ENCODE measurements around the gene SLC6A20. TPM values are rescaled to one million over a fixed set of nuclear protein-coding genes. Genes with fewer than 3 reads are reported as not detected.

SLC6A20 gene
- total and polyA plus RNA-seq, 2 of the 13 experiments (the other 11 are each of a cell fraction or from before 2014, with no cell fraction given), result not detected

DNA sequence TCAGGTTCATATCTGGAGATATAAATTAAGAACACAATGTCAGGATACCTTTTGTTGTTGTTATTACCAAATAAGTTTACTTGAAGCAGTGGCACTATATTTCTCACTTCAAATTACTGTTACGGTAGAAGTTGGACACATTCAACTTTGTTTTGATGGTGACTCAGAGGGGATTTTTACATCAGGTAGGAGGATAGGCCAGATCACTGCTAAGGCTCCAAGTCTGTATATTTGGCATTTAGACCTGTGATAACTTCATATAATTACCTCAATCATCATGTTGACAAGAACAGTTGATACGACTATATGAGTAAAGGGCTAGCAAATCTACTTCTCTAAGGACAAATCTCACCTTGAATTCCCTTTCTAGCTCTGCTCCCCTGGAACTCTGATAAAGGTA is 30.0 kb upstream of the SLC6A20 start:
- H3K4me3 ChIP-seq (replicated peaks in 1 of 3; ENCODE audit: insufficient read depth in 1 of 3, low read depth in 2 of 3, low read length in 3 of 3), result no peak overlapping the region
- no peak overlapping the region for H3K27ac ChIP-seq (ENCODE audit: extremely low read length, insufficient read depth, low read length)
- ATAC-seq (no peak), DNase-seq (ENCODE audit: low spot score) (no peak), FAIRE-seq (no peak)
- no peaks in the 10 kb centered on the region for H3K79me2 ChIP-seq (ENCODE audit: insufficient read depth, low read length)
- no peak overlapping the region for H3K4me2 ChIP-seq (ENCODE audit: low read depth, low read length)
- ChIA-PET CTCF (ENCODE audit: low intra/inter-chr PET ratio, low total read pairs) (no interaction called here), POLR2A (no interaction called here)
- H3K27me3 ChIP-seq (ENCODE audit: control insufficient read depth in 1 of 2, insufficient read depth in 2 of 2, low read length in 2 of 2), result no peaks in the 10 kb centered on the region
- TF ChIP-seq, protein P1, sequence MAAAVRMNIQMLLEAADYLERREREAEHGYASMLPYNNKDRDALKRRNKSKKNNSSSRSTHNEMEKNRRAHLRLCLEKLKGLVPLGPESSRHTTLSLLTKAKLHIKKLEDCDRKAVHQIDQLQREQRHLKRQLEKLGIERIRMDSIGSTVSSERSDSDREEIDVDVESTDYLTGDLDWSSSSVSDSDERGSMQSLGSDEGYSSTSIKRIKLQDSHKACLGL (CRISPR knock-in tag; IDR thresholded peaks at IDR 0.05), result no peak
- TF ChIP-seq NR1H2 (CRISPR knock-in tag; IDR thresholded peaks at IDR 0.05; ENCODE audit: borderline replicate concordance, low read depth), result no peak
- TF ChIP-seq, protein P2, sequence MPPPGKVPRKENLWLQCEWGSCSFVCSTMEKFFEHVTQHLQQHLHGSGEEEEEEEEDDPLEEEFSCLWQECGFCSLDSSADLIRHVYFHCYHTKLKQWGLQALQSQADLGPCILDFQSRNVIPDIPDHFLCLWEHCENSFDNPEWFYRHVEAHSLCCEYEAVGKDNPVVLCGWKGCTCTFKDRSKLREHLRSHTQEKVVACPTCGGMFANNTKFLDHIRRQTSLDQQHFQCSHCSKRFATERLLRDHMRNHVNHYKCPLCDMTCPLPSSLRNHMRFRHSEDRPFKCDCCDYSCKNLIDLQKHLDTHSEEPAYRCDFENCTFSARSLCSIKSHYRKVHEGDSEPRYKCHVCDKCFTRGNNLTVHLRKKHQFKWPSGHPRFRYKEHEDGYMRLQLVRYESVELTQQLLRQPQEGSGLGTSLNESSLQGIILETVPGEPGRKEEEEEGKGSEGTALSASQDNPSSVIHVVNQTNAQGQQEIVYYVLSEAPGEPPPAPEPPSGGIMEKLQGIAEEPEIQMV (CRISPR knock-in tag; IDR thresholded peaks at IDR 0.05; ENCODE audit: low read depth), result no peak
- TF ChIP-seq, protein P3, sequence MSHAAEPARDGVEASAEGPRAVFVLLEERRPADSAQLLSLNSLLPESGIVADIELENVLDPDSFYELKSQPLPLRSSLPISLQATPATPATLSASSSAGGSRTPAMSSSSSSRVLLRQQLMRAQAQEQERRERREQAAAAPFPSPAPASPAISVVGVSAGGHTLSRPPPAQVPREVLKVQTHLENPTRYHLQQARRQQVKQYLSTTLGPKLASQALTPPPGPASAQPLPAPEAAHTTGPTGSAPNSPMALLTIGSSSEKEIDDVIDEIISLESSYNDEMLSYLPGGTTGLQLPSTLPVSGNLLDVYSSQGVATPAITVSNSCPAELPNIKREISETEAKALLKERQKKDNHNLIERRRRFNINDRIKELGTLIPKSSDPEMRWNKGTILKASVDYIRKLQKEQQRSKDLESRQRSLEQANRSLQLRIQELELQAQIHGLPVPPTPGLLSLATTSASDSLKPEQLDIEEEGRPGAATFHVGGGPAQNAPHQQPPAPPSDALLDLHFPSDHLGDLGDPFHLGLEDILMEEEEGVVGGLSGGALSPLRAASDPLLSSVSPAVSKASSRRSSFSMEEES (CRISPR knock-in tag; IDR thresholded peaks at IDR 0.05), result no peak
- TF ChIP-seq ZC3H13 (CRISPR knock-in tag; IDR thresholded peaks at IDR 0.05), result no peak
- TF ChIP-seq MXD4 (CRISPR knock-in tag; IDR thresholded peaks at IDR 0.05), result no peak
- TF ChIP-seq ZNF232 (CRISPR knock-in tag; IDR thresholded peaks at IDR 0.05; ENCODE audit: borderline replicate concordance), result no peak
- no peak for TF ChIP-seq ZBTB7B (CRISPR knock-in tag; IDR thresholded peaks at IDR 0.05)
- TF ChIP-seq, protein P4, sequence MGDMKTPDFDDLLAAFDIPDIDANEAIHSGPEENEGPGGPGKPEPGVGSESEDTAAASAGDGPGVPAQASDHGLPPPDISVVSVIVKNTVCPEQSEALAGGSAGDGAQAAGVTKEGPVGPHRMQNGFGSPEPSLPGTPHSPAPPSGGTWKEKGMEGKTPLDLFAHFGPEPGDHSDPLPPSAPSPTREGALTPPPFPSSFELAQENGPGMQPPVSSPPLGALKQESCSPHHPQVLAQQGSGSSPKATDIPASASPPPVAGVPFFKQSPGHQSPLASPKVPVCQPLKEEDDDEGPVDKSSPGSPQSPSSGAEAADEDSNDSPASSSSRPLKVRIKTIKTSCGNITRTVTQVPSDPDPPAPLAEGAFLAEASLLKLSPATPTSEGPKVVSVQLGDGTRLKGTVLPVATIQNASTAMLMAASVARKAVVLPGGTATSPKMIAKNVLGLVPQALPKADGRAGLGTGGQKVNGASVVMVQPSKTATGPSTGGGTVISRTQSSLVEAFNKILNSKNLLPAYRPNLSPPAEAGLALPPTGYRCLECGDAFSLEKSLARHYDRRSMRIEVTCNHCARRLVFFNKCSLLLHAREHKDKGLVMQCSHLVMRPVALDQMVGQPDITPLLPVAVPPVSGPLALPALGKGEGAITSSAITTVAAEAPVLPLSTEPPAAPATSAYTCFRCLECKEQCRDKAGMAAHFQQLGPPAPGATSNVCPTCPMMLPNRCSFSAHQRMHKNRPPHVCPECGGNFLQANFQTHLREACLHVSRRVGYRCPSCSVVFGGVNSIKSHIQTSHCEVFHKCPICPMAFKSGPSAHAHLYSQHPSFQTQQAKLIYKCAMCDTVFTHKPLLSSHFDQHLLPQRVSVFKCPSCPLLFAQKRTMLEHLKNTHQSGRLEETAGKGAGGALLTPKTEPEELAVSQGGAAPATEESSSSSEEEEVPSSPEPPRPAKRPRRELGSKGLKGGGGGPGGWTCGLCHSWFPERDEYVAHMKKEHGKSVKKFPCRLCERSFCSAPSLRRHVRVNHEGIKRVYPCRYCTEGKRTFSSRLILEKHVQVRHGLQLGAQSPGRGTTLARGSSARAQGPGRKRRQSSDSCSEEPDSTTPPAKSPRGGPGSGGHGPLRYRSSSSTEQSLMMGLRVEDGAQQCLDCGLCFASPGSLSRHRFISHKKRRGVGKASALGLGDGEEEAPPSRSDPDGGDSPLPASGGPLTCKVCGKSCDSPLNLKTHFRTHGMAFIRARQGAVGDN (CRISPR knock-in tag; IDR thresholded peaks at IDR 0.05), result no peak
- TF ChIP-seq ZFP82 (CRISPR knock-in tag; IDR thresholded peaks at IDR 0.05; ENCODE audit: borderline replicate concordance), result no peak
- TF ChIP-seq ZNF841 (CRISPR knock-in tag; IDR thresholded peaks at IDR 0.05; ENCODE audit: borderline replicate concordance), result no peak
- TF ChIP-seq MZF1 (CRISPR knock-in tag; IDR thresholded peaks at IDR 0.05; ENCODE audit: borderline replicate concordance), result no peak
- TF ChIP-seq KDM5A (IDR thresholded peaks at IDR 0.05; ENCODE audit: borderline replicate concordance, low read length), result no peak
- no peak for TF ChIP-seq EED (CRISPR knock-in tag; IDR thresholded peaks at IDR 0.05)
- no peak for TF ChIP-seq ZNF605 (CRISPR knock-in tag; IDR thresholded peaks at IDR 0.05)
- TF ChIP-seq, protein P5, sequence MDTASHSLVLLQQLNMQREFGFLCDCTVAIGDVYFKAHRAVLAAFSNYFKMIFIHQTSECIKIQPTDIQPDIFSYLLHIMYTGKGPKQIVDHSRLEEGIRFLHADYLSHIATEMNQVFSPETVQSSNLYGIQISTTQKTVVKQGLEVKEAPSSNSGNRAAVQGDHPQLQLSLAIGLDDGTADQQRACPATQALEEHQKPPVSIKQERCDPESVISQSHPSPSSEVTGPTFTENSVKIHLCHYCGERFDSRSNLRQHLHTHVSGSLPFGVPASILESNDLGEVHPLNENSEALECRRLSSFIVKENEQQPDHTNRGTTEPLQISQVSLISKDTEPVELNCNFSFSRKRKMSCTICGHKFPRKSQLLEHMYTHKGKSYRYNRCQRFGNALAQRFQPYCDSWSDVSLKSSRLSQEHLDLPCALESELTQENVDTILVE (CRISPR knock-in tag; IDR thresholded peaks at IDR 0.05), result no peak
- TF ChIP-seq MIXL1 (CRISPR knock-in tag; IDR thresholded peaks at IDR 0.05), result no peak
- WGBS (ENCODE audit: low lambda C conversion rate), result 91% methylated on average over 2 of the region's 2 CpGs
- in situ Hi-C loops (cut with HindIII; ENCODE audit: extremely low pct_ligation_motif_present, low pct_unique_long_range_greater_than_20kb) (no loop called here), intact Hi-C loops (cut with micrococcal nuclease; ENCODE audit: unreplicated experiment) (no loop called here)
- H4K20me1 ChIP-seq (ENCODE audit: insufficient read depth, low read length), result no peaks in the 10 kb centered on the region
- H3K4me1 ChIP-seq (ENCODE audit: insufficient read depth, low read length), result no peaks in the 10 kb centered on the region
- H3K36me3 ChIP-seq (replicated peaks in 1 of 2; ENCODE audit: control insufficient read depth in 1 of 2, insufficient read depth in 2 of 2, low read length in 2 of 2), result peaks cover 5 to 36% of the 10 kb centered on the region in 2 experiments; a peak in 3 of 5 replicates
- H3K9me3 ChIP-seq (ENCODE audit: low read length), result no peaks in the 10 kb centered on the region
- no peak overlapping the region for H2AFZ ChIP-seq (ENCODE audit: low read length)
- no peak overlapping the region for H3K9ac ChIP-seq (ENCODE audit: insufficient read depth, low read depth, low read length)
- no TSS peak for BruUV-seq (replicated peaks)
